ENCODE results near the gene LGI4.

GRCh38 chr19:35176181-35176570 lies 41.3 kb upstream of the LGI4 start:
- no peak for TF ChIP-seq POLR2A (IDR thresholded peaks at IDR 0.05; ENCODE audit: low read length)
- TF ChIP-seq GATA1 (IDR thresholded peaks at IDR 0.05; ENCODE audit: low read depth, low read length), result no peak

All from erythroblast (primary cell).